Peyer's patch (tissue), 4 donors: Measurements from ENCODE around the gene WASF3.

Experiments
- CTCF ChIP-seq, 6 experiments: fragments of 450-650 bp in 4 of 6; fragments of 200-600 bp in 2 of 6; sonication (generic) in 1 of 6; IDR thresholded peaks; one replicate each; pipeline ENCODE4 v1.5.1; 2017 to 2019; ENCODE audit warnings: antibody characterized with exemption in 6 of 6, mild to moderate bottlenecking in 3 of 6, moderate library complexity in 1 of 6
- POLR2A ChIP-seq, 2 donors: fragments of 450-650 bp; IDR thresholded peaks; one replicate each; pipeline ENCODE4 v1.5.1; 2017; ENCODE audit warnings: antibody characterized with exemption in 2 of 2, mild to moderate bottlenecking in 2 of 2, moderate library complexity in 2 of 2

DNA sequence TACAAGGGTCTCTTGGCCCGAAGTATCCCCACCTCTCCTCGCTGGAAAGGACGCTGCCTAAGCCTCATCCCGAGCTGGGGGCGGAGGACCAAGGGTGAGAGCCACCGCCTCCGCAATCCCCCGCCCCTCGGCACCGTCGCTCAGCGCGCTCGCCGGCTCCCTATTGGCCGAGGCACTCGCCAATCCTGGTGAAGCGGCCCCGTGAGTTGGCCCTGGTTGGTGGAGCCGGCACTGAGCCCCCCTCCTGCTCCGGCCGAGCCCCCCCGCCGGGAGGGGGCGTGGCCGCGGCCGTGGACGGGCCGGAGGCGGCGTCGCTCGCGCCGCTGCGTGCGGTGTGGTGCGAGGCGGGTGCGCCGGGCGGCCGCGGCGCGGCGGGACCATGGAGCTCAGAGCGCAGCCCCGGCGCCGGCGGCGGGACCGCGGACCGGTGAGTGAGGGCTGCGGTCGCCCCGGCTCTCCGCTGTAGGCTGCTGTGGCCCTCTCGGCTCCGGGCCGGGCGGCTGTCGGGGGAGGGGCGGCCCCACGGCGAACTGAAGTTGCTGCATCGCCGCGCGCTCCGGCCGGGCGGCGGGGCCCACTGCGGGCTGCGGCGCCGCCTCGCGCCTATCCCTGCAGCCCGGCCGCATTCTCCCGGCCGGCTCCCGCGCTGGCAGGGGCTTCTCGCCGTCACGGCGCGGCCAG lies at the start of gene WASF3:
- no peak for TF ChIP-seq POLR2A (IDR thresholded peaks at IDR 0.05)
- TF ChIP-seq CTCF (IDR thresholded peaks at IDR 0.05) = no peak
